Activated T-cell treated with anti-CD3 and anti-CD28 coated beads, Interleukin-2, amount 50 U/mL, for 48 hours (primary cell): ENCODE measurements around the gene FAAP100.
A peak's percentile ranks its signal among the peaks of the same experiment; 100 is the strongest.

ENCODE experiments used
- DNase-seq, 2 experiments: peaks; one replicate each; pipeline ENCODE4 v3.0.0-alpha.2; 2020

The FAAP100 gene

GRCh38 chr17:81553018-81553615, 964 bp upstream of the FAAP100 start:
- peak; percentile 88 to 90 for DNase-seq

GRCh38 chr17:81551458-81552243, 502 bp downstream of the FAAP100 start:
- peak in 1 of 2 experiments; percentile 45 for DNase-seq

DNA sequence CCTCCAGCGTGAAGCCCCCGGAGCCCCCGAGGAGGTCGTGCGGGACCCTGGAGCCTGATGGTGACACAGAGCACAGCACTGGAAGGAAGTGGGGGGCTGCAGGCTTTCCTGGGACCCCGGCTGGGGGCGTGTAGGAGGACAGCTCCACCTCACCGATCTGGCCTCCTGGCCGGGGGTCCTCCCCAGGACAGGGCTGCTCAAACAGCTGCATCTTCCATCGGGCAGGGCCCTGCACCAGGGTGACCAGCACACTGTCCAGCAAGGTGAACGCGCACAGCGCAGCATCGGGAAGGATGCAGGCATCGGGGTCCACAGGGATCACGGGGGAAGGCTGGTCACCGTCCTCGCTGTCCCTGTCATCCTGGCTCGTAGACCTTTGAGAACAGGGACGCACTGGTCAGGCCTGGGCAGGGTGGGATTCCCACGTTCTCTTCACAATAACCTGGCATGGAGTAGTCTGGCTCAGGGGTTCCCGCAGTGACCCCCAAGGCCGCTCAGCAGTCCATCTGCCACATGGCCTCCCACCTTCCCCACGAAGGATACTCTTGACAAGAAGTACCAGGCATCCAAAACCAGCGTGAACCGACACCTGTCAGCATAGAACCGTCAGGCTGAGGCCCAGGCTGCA, 1.2 kb downstream of the FAAP100 start:
- DNase-seq = no peak

- no peak for DNase-seq
These were observed 1.9 kb downstream of the FAAP100 start for GRCh38 chr17:81550285-81550684.

GRCh38 chr17:81549826-81550225, 2.3 kb downstream of the FAAP100 start:
- no peak for DNase-seq

- no peak for DNase-seq
These were observed 3.1 kb downstream of the FAAP100 start for GRCh38 chr17:81549031-81549557.

- DNase-seq = no peak
These were observed 4.6 kb downstream of the FAAP100 start for GRCh38 chr17:81547614-81547982.

DNA sequence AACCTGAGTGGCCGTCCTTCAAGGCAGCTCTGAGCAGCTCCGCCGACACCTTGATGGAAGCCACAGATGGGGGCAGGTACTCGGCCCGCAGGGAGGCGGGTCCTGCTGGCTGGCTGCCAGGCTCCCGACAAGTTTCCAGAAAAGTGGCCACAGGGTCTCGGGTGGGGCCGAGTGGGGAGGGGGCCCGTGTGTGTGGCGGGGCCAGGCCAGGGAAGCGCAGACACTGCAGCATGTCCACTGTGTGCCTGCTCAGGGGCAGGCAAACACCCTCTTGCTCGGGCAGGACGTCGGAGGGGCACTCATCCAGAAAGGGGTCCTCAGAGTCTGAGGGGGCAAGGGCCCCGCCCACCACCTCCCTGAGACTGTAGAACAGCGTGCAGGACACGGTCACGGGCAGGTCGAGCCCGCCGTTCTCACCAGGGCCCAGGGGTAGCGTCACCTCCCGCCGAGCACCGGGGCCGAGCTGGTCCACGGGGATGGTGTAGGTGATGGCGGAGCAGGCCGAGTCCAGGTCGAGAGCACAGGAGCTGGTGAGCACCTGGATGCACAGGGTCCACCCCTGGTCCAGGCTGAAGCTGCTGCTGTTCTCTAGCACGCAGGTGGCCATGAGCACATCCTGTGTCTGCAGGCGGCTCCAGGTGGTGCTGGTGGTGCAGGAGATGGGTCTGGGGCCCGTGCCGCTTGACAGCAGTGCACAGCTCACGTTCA, 5.1 kb downstream of the FAAP100 start:
- DNase-seq = no peak

GRCh38 chr17:81545160-81545949, 6.8 kb downstream of the FAAP100 start:
- no peak for DNase-seq

DNA sequence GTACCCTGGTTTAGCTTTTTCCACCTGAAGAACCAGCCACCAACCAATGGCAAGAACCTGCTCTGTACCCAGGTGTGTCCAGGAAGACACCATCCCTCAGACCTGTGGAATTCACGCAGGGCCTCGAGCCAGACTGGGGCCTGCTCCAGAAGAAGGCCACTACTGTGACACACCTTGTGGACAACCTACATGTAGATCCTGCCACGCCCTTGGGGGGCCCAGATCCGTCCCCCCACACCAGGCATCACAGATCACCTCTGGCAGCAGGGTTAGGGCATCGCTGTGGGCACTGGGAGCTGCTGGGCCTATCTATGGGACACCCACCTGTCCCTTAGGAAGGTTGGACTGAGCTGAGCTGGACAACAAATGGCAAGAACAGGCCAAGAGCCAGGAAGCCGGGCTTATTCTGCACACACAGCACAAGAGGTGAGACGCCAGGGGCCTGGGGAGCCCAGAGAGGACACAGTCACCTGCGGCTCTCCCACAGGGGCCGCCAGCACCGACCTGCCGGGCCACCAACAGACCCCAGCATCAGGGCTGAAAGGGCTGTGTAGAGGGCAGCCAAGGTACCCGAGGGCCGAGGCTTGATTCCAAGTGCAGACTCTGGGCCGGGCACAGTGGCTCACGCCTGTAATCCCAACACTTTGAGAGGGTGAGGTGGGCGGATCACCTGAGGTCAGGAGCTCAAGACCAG, 7.7 kb downstream of the FAAP100 start:
- DNase-seq = no peak

GRCh38 chr17:81543756-81544155, 8.4 kb downstream of the FAAP100 start:
- DNase-seq = no peak

- DNase-seq = no peak
These were observed 8.8 kb downstream of the FAAP100 start for GRCh38 chr17:81543339-81543675.

GRCh38 chr17:81542431-81543338, 9.5 kb downstream of the FAAP100 start:
- no peak for DNase-seq

GRCh38 chr17:81541123-81541522, 11.0 kb downstream of the FAAP100 start:
- DNase-seq = no peak

GRCh38 chr17:81540676-81541027, 11.5 kb downstream of the FAAP100 start:
- DNase-seq = no peak

GRCh38 chr17:81539961-81540675, 12.0 kb downstream of the FAAP100 start:
- no peak for DNase-seq

DNA sequence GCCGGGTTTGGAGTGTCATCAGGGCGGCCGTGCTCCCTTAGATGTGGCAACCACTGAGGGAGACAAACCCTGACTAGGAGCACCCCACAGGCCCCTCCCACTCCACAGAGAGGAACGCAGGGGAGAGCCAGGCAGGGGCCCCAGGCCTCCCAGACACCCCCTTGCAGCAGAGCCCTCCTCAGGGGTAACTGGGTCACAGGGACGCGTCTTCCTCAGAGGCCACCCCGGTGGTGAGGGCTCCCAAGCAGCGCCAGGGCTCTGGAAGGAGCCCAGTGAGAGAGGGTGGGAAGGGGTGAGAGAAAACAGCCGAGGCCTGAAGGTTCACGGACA, 12.6 kb downstream of the FAAP100 start:
- DNase-seq = no peak

- no peak for DNase-seq
These were observed 13.2 kb downstream of the FAAP100 start for GRCh38 chr17:81538651-81539570.

DNA sequence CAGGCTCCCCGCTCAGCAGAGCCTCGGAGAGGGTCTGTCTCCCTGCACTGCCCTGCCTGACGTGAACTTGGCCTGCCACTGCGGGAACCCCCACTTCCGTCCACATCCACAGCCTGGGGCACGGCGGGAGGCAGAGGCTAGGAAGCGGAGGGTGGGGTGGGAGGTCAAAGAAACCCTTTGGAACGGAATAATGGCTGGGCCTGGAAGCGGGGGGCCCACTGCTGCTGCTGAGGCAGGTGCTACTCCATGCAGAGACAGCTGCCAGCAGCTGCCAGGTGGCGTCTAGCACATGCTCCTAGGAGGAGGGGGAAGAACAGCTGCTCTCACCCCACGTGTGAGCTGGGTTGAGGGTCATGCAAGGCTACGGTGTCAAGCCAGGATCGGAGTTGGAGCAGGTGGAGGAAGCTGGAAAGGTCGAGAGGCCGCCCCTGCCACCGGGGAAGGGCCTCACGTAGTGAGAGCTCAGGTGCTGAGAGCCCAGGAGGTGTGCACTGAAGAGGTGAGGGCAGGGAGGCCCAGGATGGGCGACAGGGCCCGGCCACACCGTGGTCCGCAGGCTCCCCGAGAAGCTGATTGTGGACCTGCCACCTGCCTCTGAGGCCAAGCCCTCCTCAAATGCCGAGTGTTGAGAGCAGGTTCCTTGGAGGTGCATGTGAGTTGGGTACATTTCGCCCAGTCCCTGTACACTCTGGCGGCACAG, 14.1 kb downstream of the FAAP100 start:
- DNase-seq = no peak
